ENCODE measurements around the gene GNB1.

DNA sequence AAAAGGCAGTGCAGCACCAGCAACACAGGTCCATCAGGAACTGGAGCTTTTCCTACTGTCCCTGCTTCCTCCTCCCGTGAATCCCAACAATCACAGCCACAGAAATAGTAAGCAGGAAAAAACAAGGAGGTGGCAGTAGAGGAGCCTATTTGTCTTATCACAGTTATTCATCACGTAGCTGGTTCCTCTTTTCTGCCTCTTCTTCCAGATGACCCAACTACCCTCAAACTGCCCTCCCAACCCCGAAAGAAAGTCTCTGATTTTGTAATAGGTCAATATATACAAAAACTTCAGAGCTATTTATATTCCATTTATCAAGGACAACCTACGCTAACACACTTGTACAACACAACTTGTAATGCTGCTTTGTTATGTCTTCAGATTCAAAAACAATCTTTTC, 21.4 kb downstream of the GNB1 start:
- TF ChIP-seq, protein P1, sequence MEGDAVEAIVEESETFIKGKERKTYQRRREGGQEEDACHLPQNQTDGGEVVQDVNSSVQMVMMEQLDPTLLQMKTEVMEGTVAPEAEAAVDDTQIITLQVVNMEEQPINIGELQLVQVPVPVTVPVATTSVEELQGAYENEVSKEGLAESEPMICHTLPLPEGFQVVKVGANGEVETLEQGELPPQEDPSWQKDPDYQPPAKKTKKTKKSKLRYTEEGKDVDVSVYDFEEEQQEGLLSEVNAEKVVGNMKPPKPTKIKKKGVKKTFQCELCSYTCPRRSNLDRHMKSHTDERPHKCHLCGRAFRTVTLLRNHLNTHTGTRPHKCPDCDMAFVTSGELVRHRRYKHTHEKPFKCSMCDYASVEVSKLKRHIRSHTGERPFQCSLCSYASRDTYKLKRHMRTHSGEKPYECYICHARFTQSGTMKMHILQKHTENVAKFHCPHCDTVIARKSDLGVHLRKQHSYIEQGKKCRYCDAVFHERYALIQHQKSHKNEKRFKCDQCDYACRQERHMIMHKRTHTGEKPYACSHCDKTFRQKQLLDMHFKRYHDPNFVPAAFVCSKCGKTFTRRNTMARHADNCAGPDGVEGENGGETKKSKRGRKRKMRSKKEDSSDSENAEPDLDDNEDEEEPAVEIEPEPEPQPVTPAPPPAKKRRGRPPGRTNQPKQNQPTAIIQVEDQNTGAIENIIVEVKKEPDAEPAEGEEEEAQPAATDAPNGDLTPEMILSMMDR (IDR thresholded peaks at IDR 0.05; ENCODE audit: poor library complexity), result no peak
- TF ChIP-seq EZH2 (IDR thresholded peaks at IDR 0.05; ENCODE audit: borderline replicate concordance), result no peak
